K562 (cell line): ENCODE measurements around the gene COPS4. TPM values are rescaled to one million over a fixed set of nuclear protein-coding genes. Genes with fewer than 3 reads are reported as not detected.

ENCODE experiments used
- CCAR2 ChIP-seq: fragments of 200-400 bp; formaldehyde crosslinking; IDR thresholded peaks from 2 replicates; pipeline ENCODE4 v1.6.1; 2017; ENCODE audit warnings: mild to moderate bottlenecking, low read depth, low read length
- CREB5 ChIP-seq: fragments of 250-450 bp; sonication (Bioruptor Pico); IDR thresholded peaks from 2 replicates; pipeline ENCODE4 v1.5.0; 2020; ENCODE audit warnings: mild to moderate bottlenecking
- CSDE1 ChIP-seq, 2 experiments: fragments of 450-650 bp; IDR thresholded peaks; 2 replicates each; pipeline ENCODE4 v1.6.1; 2016; ENCODE audit warnings: mild to moderate bottlenecking in 1 of 2
- EP400 ChIP-seq: fragments of 450-650 bp; IDR thresholded peaks from 2 replicates; pipeline ENCODE4 v1.6.1; 2017; ENCODE audit warnings: antibody characterized with exemption, mild to moderate bottlenecking, moderate library complexity
- GMEB1 ChIP-seq: fragments of 250-450 bp; sonication (Bioruptor Pico); IDR thresholded peaks from 2 replicates; pipeline ENCODE4 v1.4.0; 2020; ENCODE audit warnings: mild to moderate bottlenecking
- KHSRP ChIP-seq: fragments of 450-650 bp; IDR thresholded peaks from 2 replicates; pipeline ENCODE4 v1.6.1; 2017
- NR0B1 ChIP-seq: fragments of 450-650 bp; IDR thresholded peaks from one replicate; pipeline ENCODE4 v1.6.1; 2018; ENCODE audit warnings: mild to moderate bottlenecking, moderate library complexity; ENCODE audit not compliant: partially characterized antibody
- NR1H2 ChIP-seq: sonication (generic); formaldehyde crosslinking; IDR thresholded peaks from 2 replicates; pipeline ENCODE4 v1.4.0; 2020; ENCODE audit warnings: mild to moderate bottlenecking, missing genetic modification reagents
- PCBP2 ChIP-seq: fragments of 200-400 bp; formaldehyde crosslinking; IDR thresholded peaks from 2 replicates; pipeline ENCODE4 v1.6.1; 2018; ENCODE audit warnings: low read length, low read depth, mild to moderate bottlenecking, moderate library complexity; ENCODE audit not compliant: poor library complexity, severe bottlenecking
- TCF15 ChIP-seq: fragments of 250-450 bp; sonication (Bioruptor Pico); IDR thresholded peaks from 2 replicates; pipeline ENCODE4 v1.8.0; 2022; ENCODE audit warnings: moderate library complexity, mild to moderate bottlenecking, inconsistent platforms
- TEAD2 ChIP-seq: fragments of 450-650 bp; IDR thresholded peaks from 2 replicates; pipeline ENCODE4 v1.6.1; 2016; ENCODE audit warnings: missing genetic modification characterization, control low read depth, missing compliant biosample characterization
- THRB ChIP-seq: fragments of 450-650 bp; formaldehyde crosslinking; conservative IDR thresholded peaks from 2 replicates; pipeline ENCODE4 v1.4.0; 2022; ENCODE audit warnings: mild to moderate bottlenecking, missing genetic modification characterization
- VEZF1 ChIP-seq: fragments of 200-800 bp; sonication (Bioruptor generic); IDR thresholded peaks from 2 replicates; pipeline ENCODE4 v1.6.1; 2017; ENCODE audit warnings: missing genetic modification characterization, missing compliant biosample characterization
- ZBTB33 ChIP-seq: sonication (generic); formaldehyde crosslinking; IDR thresholded peaks from 2 replicates; pipeline ENCODE4 v1.8.1; 2023; ENCODE audit warnings: mild to moderate bottlenecking, missing genetic modification reagents
- ZNF146 ChIP-seq: IDR thresholded peaks from one replicate; pipeline ENCODE4 v1.6.1; 2018; ENCODE audit warnings: missing compliant biosample characterization; ENCODE audit not compliant: unreplicated experiment
- ZNF232 ChIP-seq: sonication (generic); formaldehyde crosslinking; IDR thresholded peaks from 2 replicates; pipeline ENCODE4 v1.8.0; 2022; ENCODE audit warnings: mild to moderate bottlenecking, missing genetic modification reagents
- ZNF324 ChIP-seq: fragments of 250-450 bp; sonication (Bioruptor Pico); IDR thresholded peaks from 2 replicates; pipeline ENCODE4 v1.4.0; 2020; ENCODE audit warnings: mild to moderate bottlenecking
- ZNF699 ChIP-seq: fragments of 250-450 bp; sonication (Bioruptor Pico); IDR thresholded peaks from 2 replicates; pipeline ENCODE4 v1.8.0; 2021; ENCODE audit warnings: mild to moderate bottlenecking, moderate library complexity; ENCODE audit not compliant: insufficient replicate concordance
- polyA plus RNA-seq, 8 experiments: library from polyadenylated mRNA; depleted of rRNA in 4 of 8; stranded (reverse) in 5 of 8; unstranded in 3 of 8; fragments of >200 nt; fragmentation: Nextera tagmentation in 2 of 8; fragmentation: Illumina TruSeq in 1 of 8; extraction: Ambion mirVana in 2 of 8; extraction: Trizol in 1 of 8; gene quantifications; 2 replicates each; pipeline versions ENCODE4 v1.2.1 to v1.2.3, GENCODE V29; 2011 to 2014; ENCODE audit warnings: inconsistent platforms in 1 of 8, missing spikeins in 1 of 8
- total RNA-seq, 7 experiments: library from RNA; depleted of rRNA in 6 of 7; stranded (reverse); fragments of >200 nt in 6 of 7; fragmentation: Illumina TruSeq in 2 of 7; extraction: Trizol in 2 of 7; gene quantifications; 2 replicates each; pipeline versions ENCODE4 v1.2.1 to v1.2.3, GENCODE V29; 2011 to 2021; ENCODE audit warnings: low replicate concordance in 1 of 7

COPS4 gene
- total and polyA plus RNA-seq, 9 of the 15 experiments (the other 6 are each of a cell fraction or from before 2014, with no cell fraction given): 44.7 to 180 (median 70.9) TPM

- no peak; the same call in 1 of the 2 replicates for TF ChIP-seq KHSRP
- TF ChIP-seq ZNF146: no peak
- no peak for TF ChIP-seq EP400
- no peak for TF ChIP-seq CCAR2
- no peak for TF ChIP-seq PCBP2
- TF ChIP-seq NR0B1: no peak
- TF ChIP-seq CSDE1 (IDR thresholded peaks at IDR 0.05): no peak
- TF ChIP-seq ZBTB33 (CRISPR knock-in tag): no peak
- no peak for TF ChIP-seq VEZF1 (CRISPR knock-in tag)
- TF ChIP-seq GMEB1 (CRISPR knock-in tag): no peak
- no peak for TF ChIP-seq ZNF232 (CRISPR knock-in tag)
- no peak for TF ChIP-seq ZNF324 (CRISPR knock-in tag)
- TF ChIP-seq ZNF699: no peak
- no peak for TF ChIP-seq NR1H2 (CRISPR knock-in tag)
- no peak for TF ChIP-seq THRB (CRISPR knock-in tag)
- TF ChIP-seq TEAD2 (tag): no peak
- TF ChIP-seq TCF15 (CRISPR knock-in tag): no peak
- no peak for TF ChIP-seq CREB5 (CRISPR knock-in tag)
These were observed 15.0 kb upstream of the COPS4 start (continued) for GRCh38 chr4:83019794-83020494.
